Natural killer cell (primary cell): Measurements from ENCODE around the gene OR2T1. TPM values are rescaled to one million over a fixed set of nuclear protein-coding genes. Genes with fewer than 3 reads are reported as not detected.

Experiments used
- ATAC-seq, 3 donors: fragments of 150-1000 bp in 2 of 3; fragments of 200-7000 bp in 1 of 3; cut with Tn5 transposase; 1 replicate in 1 of 3; 2 replicates in 2 of 3; pipeline ENCODE4 v1.10.0; 2021; ENCODE audit warnings: mild to moderate bottlenecking in 2 of 3, moderate library complexity in 2 of 3
- DNase-seq, 2 donors: peaks; one replicate each; pipeline versions ENCODE4 v3.0.0 to v3.0.0-alpha.2; 2013 to 2021; ENCODE audit warnings: mixed read lengths in 1 of 2
- H3K27ac ChIP-seq: one replicate; pipeline ENCODE4 v1.5.1; 2013; ENCODE audit warnings: mild to moderate bottlenecking, low read length
- H3K27me3 ChIP-seq: one replicate; pipeline ENCODE4 v1.6.1; 2013; ENCODE audit warnings: low read length; ENCODE audit not compliant: control insufficient read depth, insufficient read depth
- H3K36me3 ChIP-seq: one replicate; pipeline ENCODE4 v1.6.1; 2013; ENCODE audit warnings: low read length; ENCODE audit not compliant: control insufficient read depth, insufficient read depth
- H3K4me1 ChIP-seq: one replicate; pipeline ENCODE4 v1.6.1; 2013; ENCODE audit warnings: low read length; ENCODE audit not compliant: control insufficient read depth, insufficient read depth
- H3K4me3 ChIP-seq: one replicate; pipeline ENCODE4 v1.5.1; 2013; ENCODE audit warnings: low read length
- H3K9me3 ChIP-seq: one replicate; pipeline ENCODE4 v1.6.1; 2013; ENCODE audit warnings: low read length; ENCODE audit not compliant: control insufficient read depth, insufficient read depth
- H3K27ac Mint-ChIP-seq, 2 donors: one replicate each; pipeline ENCODE4 v1.8.0; 2022; ENCODE audit warnings: mild to moderate bottlenecking in 2 of 2, mixed read lengths in 2 of 2, moderate library complexity in 1 of 2
- H3K27me3 Mint-ChIP-seq, 2 donors: one replicate each; pipeline ENCODE4 v1.8.0; 2022; ENCODE audit warnings: low read depth in 2 of 2, mixed read lengths in 2 of 2
- H3K36me3 Mint-ChIP-seq: one replicate; pipeline ENCODE4 v1.8.0; 2022; ENCODE audit warnings: mixed read lengths
- H3K4me1 Mint-ChIP-seq, 2 donors: one replicate each; pipeline ENCODE4 v1.8.0; 2022; ENCODE audit warnings: mixed read lengths in 2 of 2
- H3K4me3 Mint-ChIP-seq: one replicate; pipeline ENCODE4 v1.8.0; 2022; ENCODE audit warnings: mild to moderate bottlenecking, moderate library complexity, mixed read lengths
- H3K9me3 Mint-ChIP-seq, 2 donors: one replicate each; pipeline ENCODE4 v1.8.0; 2022; ENCODE audit warnings: mixed read lengths in 2 of 2
- WGBS: methylation state at CpG from one replicate; pipeline ENCODE4 v1.1.7; 2013; ENCODE audit warnings: missing lambda C conversion rate; ENCODE audit not compliant: insufficient coverage; 5-methylcytosine and 5-hydroxymethylcytosine counted together
- intact Hi-C: fragments of 100-400 bp; cut with micrococcal nuclease; formaldehyde crosslinking; loops from one replicate; pipeline ENCODE4 v1.14.2; 2022
- total RNA-seq, 4 donors: library from RNA; stranded (reverse); fragments of 120-200 nt in 1 of 4; gene quantifications; one replicate each; pipeline versions ENCODE4 v1.2.3 to v1.2.4, GENCODE V29; 2013 to 2022
- TF ChIP-seq, protein P1 (sequence below): fragments of 200-600 bp; IDR thresholded peaks from one replicate; pipeline ENCODE4 v1.8.0; 2022; ENCODE audit warnings: antibody characterized with exemption

The OR2T1 gene
- total RNA-seq, 3 donors from 2014 or later (not counting 1 experiment from before 2014, with no cell fraction given): not detected

DNA sequence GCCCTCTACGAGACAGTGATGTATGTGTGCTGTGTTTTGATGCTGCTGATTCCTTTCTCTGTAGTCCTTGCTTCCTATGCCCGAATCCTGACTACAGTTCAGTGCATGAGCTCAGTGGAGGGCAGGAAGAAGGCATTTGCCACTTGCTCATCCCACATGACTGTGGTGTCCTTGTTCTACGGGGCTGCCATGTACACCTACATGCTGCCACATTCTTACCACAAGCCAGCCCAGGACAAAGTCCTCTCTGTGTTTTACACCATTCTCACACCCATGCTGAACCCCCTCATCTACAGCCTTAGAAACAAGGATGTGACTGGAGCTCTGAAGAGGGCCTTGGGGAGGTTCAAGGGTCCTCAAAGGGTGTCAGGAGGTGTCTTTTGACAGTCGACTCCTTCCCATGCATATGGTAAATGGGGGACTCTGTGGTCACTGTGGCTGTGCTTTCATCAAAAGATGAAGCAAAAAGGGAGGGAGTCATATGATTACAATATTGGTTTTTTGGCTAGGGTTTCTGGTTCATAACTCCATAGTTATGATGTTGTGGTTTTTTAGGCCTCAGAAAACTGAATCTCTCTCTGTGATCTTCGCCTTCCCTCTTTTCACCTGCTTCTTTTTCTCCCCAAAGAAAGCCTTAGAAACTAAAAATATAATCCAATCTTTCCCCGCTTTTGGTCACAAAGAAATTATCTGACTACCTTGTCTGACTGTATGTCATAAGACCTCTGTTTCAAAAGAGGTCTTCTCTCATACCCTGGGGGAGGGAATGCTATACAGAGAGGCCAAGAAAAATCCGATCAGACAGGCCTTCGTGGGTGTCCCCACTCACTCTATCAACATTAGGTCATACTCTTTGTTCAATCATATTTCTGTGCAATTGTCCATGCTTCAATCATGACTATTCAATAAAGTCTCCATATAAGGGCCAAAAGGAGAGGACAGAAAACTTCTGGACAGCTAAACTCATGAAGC lies 4.2 kb downstream of the OR2T1 start:
- no peak for DNase-seq
- H3K4me3 ChIP-seq: no peak overlapping the region
- Mint-ChIP-seq H3K27me3 (no peaks in the 10 kb centered on the region), H3K4me1 (no peaks in the 10 kb centered on the region), H3K27ac (no peak overlapping the region), H3K4me3 (no peak overlapping the region), H3K9me3 (peaks cover 7% of the 10 kb centered on the region in 2 donors), H3K36me3 (no peaks in the 10 kb centered on the region)
- TF ChIP-seq, protein P1, sequence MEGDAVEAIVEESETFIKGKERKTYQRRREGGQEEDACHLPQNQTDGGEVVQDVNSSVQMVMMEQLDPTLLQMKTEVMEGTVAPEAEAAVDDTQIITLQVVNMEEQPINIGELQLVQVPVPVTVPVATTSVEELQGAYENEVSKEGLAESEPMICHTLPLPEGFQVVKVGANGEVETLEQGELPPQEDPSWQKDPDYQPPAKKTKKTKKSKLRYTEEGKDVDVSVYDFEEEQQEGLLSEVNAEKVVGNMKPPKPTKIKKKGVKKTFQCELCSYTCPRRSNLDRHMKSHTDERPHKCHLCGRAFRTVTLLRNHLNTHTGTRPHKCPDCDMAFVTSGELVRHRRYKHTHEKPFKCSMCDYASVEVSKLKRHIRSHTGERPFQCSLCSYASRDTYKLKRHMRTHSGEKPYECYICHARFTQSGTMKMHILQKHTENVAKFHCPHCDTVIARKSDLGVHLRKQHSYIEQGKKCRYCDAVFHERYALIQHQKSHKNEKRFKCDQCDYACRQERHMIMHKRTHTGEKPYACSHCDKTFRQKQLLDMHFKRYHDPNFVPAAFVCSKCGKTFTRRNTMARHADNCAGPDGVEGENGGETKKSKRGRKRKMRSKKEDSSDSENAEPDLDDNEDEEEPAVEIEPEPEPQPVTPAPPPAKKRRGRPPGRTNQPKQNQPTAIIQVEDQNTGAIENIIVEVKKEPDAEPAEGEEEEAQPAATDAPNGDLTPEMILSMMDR: no peak
- no peaks in the 10 kb centered on the region for H3K4me1 ChIP-seq
- no peak overlapping the region for H3K27ac ChIP-seq
- 81% methylated on average over 8 of the region's 8 CpGs for WGBS
- no peak for ATAC-seq
- H3K36me3 ChIP-seq: no peaks in the 10 kb centered on the region
- intact Hi-C loops: no loop called here
- no peaks in the 10 kb centered on the region for H3K27me3 ChIP-seq
- no peaks in the 10 kb centered on the region for H3K9me3 ChIP-seq

DNA sequence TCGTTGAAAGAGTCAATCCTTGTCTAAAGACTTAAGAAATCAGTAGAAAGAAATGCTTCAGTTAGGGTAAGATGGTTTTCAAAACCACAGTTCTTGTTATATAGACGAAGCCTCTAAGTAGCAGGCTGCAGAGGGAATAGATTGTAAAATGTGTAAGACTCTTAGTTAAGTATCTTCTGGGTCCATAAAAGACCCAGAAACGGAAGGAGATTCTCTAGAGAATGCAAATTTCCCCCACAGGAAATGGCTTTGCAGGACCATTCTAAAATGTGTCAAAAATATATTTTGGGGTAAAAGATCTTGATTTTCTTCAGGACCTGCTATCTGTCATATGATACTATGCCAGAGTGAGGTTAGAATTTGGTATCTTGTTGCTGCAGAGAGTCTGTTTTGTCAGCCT lies 13.4 kb downstream of the OR2T1 start:
- H3K4me1 Mint-ChIP-seq: no peaks in the 10 kb centered on the region
- WGBS: 64% methylated on average over 3 of the region's 3 CpGs
- DNase-seq (no peak), ATAC-seq (no peak)
- H3K27ac Mint-ChIP-seq: no peak overlapping the region
- H3K9me3 Mint-ChIP-seq: peaks cover 0 to 2% of the 10 kb centered on the region in 2 donors
- H3K4me3 Mint-ChIP-seq: no peak overlapping the region
- no peaks in the 10 kb centered on the region for H3K27me3 ChIP-seq
- TF ChIP-seq, protein P1: no peak
- intact Hi-C loops: no loop called here
- H3K27me3 Mint-ChIP-seq: no peaks in the 10 kb centered on the region
- H3K4me3 ChIP-seq: no peak overlapping the region
- no peaks in the 10 kb centered on the region for H3K9me3 ChIP-seq
- H3K36me3 ChIP-seq: no peaks in the 10 kb centered on the region
- H3K4me1 ChIP-seq: no peaks in the 10 kb centered on the region
- H3K27ac ChIP-seq: no peak overlapping the region
- H3K36me3 Mint-ChIP-seq: no peaks in the 10 kb centered on the region

DNA sequence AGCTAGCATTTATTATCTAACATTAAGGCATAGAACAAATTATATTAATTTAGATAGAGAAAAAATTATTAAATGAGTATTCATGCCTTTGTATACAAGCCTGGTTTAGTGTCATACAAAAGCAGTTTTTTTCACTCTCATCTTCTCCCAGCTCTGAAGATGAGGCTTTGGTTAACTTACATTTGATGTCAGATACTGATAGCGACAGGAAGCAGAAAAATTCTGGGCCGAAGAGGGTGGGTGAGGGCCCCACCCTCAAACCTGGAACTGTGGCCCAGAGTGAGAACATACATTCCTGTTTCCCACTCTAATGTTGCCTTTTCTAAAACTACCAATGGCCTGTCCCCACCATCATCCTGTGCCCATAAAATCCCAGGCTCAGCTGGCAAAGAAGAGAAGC lies 15.0 kb downstream of the OR2T1 start:
- Histone ChIP-seq H3K9me3 (no peaks in the 10 kb centered on the region), H3K27ac (no peak overlapping the region), H3K36me3 (no peaks in the 10 kb centered on the region), H3K4me1 (no peaks in the 10 kb centered on the region), H3K4me3 (no peak overlapping the region), H3K27me3 (no peaks in the 10 kb centered on the region)
- Mint-ChIP-seq H3K36me3 (no peaks in the 10 kb centered on the region), H3K27ac (no peak overlapping the region), H3K9me3 (peaks cover 0 to 2% of the 10 kb centered on the region in 2 donors), H3K4me3 (no peak overlapping the region), H3K27me3 (no peaks in the 10 kb centered on the region), H3K4me1 (no peaks in the 10 kb centered on the region)
- no peak for ATAC-seq
- intact Hi-C loops: no loop called here
- TF ChIP-seq, protein P1: no peak
- WGBS: 85% methylated on average over 2 of the region's 2 CpGs
- DNase-seq: no peak
